ENCODE results near the gene ST8SIA4.

- TF ChIP-seq POLR2A (IDR thresholded peaks at IDR 0.05) = no peak
- no peak for TF ChIP-seq CTCF (IDR thresholded peaks at IDR 0.05)
- TF ChIP-seq POLR2AphosphoS5 (IDR thresholded peaks at IDR 0.05) = no peak
These were observed 50.1 kb downstream of the ST8SIA4 start for GRCh38 chr5:100852988-100853449.

Data from upper lobe of left lung (tissue), 4 donors.